CD14-positive monocyte (primary cell): ENCODE results near the gene WHRN. TPM values are rescaled to one million over a fixed set of nuclear protein-coding genes. Genes with fewer than 3 reads are reported as not detected.

Source experiments
- DNase-seq, 3 donors: peaks; one replicate each; pipeline ENCODE4 v3.0.0-alpha.2; 2011 to 2022
- H2AFZ ChIP-seq: 2 replicates; pipeline ENCODE4 v1.6.0; 2012; ENCODE audit warnings: mild to moderate bottlenecking, low read depth, low read length, inconsistent platforms; ENCODE audit not compliant: insufficient read depth, poor library complexity, severe bottlenecking
- H3K27ac ChIP-seq, 2 donors: 1 replicate in 1 of 2; 2 replicates in 1 of 2; pipeline ENCODE4 v1.5.1; 2012 to 2013; ENCODE audit warnings: low read length in 2 of 2, control low read depth in 1 of 2, inconsistent platforms in 1 of 2, low read depth in 1 of 2, mild to moderate bottlenecking in 1 of 2
- H3K27me3 ChIP-seq, 2 donors: one replicate each; pipeline versions ENCODE4 v1.6.0 to v1.6.1; 2011 to 2013; ENCODE audit warnings: low read length in 2 of 2; ENCODE audit not compliant: control insufficient read depth in 2 of 2, insufficient read depth in 2 of 2
- H3K36me3 ChIP-seq, 2 donors: replicated peaks in 1 of 2; 1 replicate in 1 of 2; 2 replicates in 1 of 2; pipeline versions ENCODE4 v1.5.1 to v1.6.1; 2012 to 2013; ENCODE audit warnings: low read length in 2 of 2, control low read depth in 1 of 2, inconsistent platforms in 1 of 2, mild to moderate bottlenecking in 1 of 2; ENCODE audit not compliant: insufficient read depth in 2 of 2, control insufficient read depth in 1 of 2
- H3K4me1 ChIP-seq, 2 donors: 1 replicate in 1 of 2; 2 replicates in 1 of 2; pipeline versions ENCODE4 v1.5.1 to v1.6.1; 2012 to 2013; ENCODE audit warnings: low read length in 2 of 2, control low read depth in 1 of 2, inconsistent platforms in 1 of 2, mild to moderate bottlenecking in 1 of 2, moderate library complexity in 1 of 2; ENCODE audit not compliant: insufficient read depth in 2 of 2, control insufficient read depth in 1 of 2
- H3K4me2 ChIP-seq: replicated peaks from 2 replicates; pipeline ENCODE3; 2012; ENCODE audit warnings: low read length, moderate library complexity, mild to moderate bottlenecking; ENCODE audit not compliant: poor library complexity, severe bottlenecking; ENCODE audit errors: extremely low read depth
- H3K4me3 ChIP-seq, 3 experiments: fragments of 200-600 bp in 1 of 3; sonication (generic) in 1 of 3; replicated peaks in 1 of 3; 1 replicate in 2 of 3; 2 replicates in 1 of 3; pipeline ENCODE4 v1.5.1; 2011 to 2013; ENCODE audit warnings: low read length in 3 of 3, mild to moderate bottlenecking in 3 of 3, control low read depth in 2 of 3, low read depth in 2 of 3, inconsistent platforms in 1 of 3, moderate library complexity in 1 of 3
- H3K79me2 ChIP-seq: 2 replicates; pipeline ENCODE4 v1.6.0; 2012; ENCODE audit warnings: mild to moderate bottlenecking, control low read depth, inconsistent platforms, low read length, moderate library complexity; ENCODE audit not compliant: insufficient read depth
- H3K9ac ChIP-seq: 2 replicates; pipeline ENCODE4 v1.6.0; 2017; ENCODE audit warnings: low read length, mild to moderate bottlenecking; ENCODE audit not compliant: insufficient read depth, poor library complexity, severe bottlenecking
- H3K9me3 ChIP-seq, 2 donors: replicated peaks in 1 of 2; 1 replicate in 1 of 2; 2 replicates in 1 of 2; pipeline versions ENCODE4 v1.5.1 to v1.6.1; 2012 to 2013; ENCODE audit warnings: low read length in 2 of 2, control low read depth in 1 of 2; ENCODE audit not compliant: control insufficient read depth in 1 of 2, insufficient read depth in 1 of 2
- H4K20me1 ChIP-seq: 2 replicates; pipeline ENCODE4 v1.6.0; 2012; ENCODE audit warnings: mild to moderate bottlenecking, low read length, control low read depth, moderate library complexity; ENCODE audit not compliant: insufficient read depth
- H3K27ac Mint-ChIP-seq, 7 donors: one replicate each; pipeline ENCODE4 v1.8.0; 2020; ENCODE audit warnings: mild to moderate bottlenecking in 7 of 7, mixed read lengths in 7 of 7, moderate library complexity in 6 of 7, inconsistent platforms in 2 of 7
- H3K27me3 Mint-ChIP-seq, 3 donors: one replicate each; pipeline ENCODE4 v1.8.0; 2021 to 2022; ENCODE audit warnings: low read depth in 3 of 3, mild to moderate bottlenecking in 3 of 3, mixed read lengths in 3 of 3, moderate library complexity in 3 of 3, inconsistent platforms in 1 of 3
- H3K36me3 Mint-ChIP-seq, 2 donors: one replicate each; pipeline ENCODE4 v1.8.0; 2020; ENCODE audit warnings: mixed read lengths in 2 of 2, inconsistent platforms in 1 of 2, mild to moderate bottlenecking in 1 of 2
- H3K4me1 Mint-ChIP-seq: one replicate; pipeline ENCODE4 v1.8.0; 2020; ENCODE audit warnings: mild to moderate bottlenecking, mixed read lengths
- H3K4me3 Mint-ChIP-seq, 2 donors: one replicate each; pipeline ENCODE4 v1.8.0; 2020; ENCODE audit warnings: mild to moderate bottlenecking in 2 of 2, mixed read lengths in 2 of 2, moderate library complexity in 1 of 2
- H3K9me3 Mint-ChIP-seq, 7 donors: one replicate each; pipeline ENCODE4 v1.8.0; 2020 to 2022; ENCODE audit warnings: mixed read lengths in 7 of 7, mild to moderate bottlenecking in 6 of 7, moderate library complexity in 6 of 7, inconsistent platforms in 2 of 7
- CTCF ChIP-seq: fragments of 200-600 bp; IDR thresholded peaks from one replicate; pipeline ENCODE4 v1.8.0; 2022; ENCODE audit warnings: antibody characterized with exemption, mild to moderate bottlenecking
- WGBS: methylation state at CpG from one replicate; pipeline ENCODE4 v1.1.5; 2013; ENCODE audit warnings: missing lambda C conversion rate; ENCODE audit not compliant: insufficient coverage; 5-methylcytosine and 5-hydroxymethylcytosine counted together
- intact Hi-C, 2 donors: fragments of 100-400 bp; cut with micrococcal nuclease; formaldehyde crosslinking; loops; one replicate each; pipeline versions ENCODE4 v1.15.0 to v1.15.1; 2023
- polyA plus RNA-seq, 3 donors: library from polyadenylated mRNA; depleted of rRNA in 1 of 3; unstranded in 2 of 3; stranded (reverse) in 1 of 3; fragments of 300-500 nt in 2 of 3; fragments of >200 nt in 1 of 3; fragmentation: Illumina TruSeq in 2 of 3; gene quantifications; 1 replicate in 2 of 3; 2 replicates in 1 of 3; pipeline ENCODE4 v1.2.3, GENCODE V29; 2012 to 2021

The WHRN gene
- polyA plus RNA-seq, 3 donors, result 0.13 to 0.59 (median 0.30) TPM

- Mint-ChIP-seq H3K27ac (no peak overlapping the region), H3K4me3 (no peak overlapping the region), H3K36me3 (peaks cover 2 to 7% of the 10 kb centered on the region in 2 donors), H3K27me3 (peaks cover under 1 to 3% (median 2%) of the 10 kb centered on the region in 3 donors), H3K9me3 (no peaks in the 10 kb centered on the region), H3K4me1 (peaks cover 24% of the 10 kb centered on the region)
- no peak overlapping the region for H3K27ac ChIP-seq
- H4K20me1 ChIP-seq, result peaks cover 14% of the 10 kb centered on the region
- no peaks in the 10 kb centered on the region for H3K9me3 ChIP-seq
- H2AFZ ChIP-seq, result no peak overlapping the region
- no peaks in the 10 kb centered on the region for H3K36me3 ChIP-seq
- H3K9ac ChIP-seq, result no peak overlapping the region
- H3K4me3 ChIP-seq, result no peak overlapping the region
- peaks cover 19 to 25% of the 10 kb centered on the region in 2 donors for H3K4me1 ChIP-seq
- no peak for DNase-seq
- H3K79me2 ChIP-seq, result peaks cover 12% of the 10 kb centered on the region
- intact Hi-C loops, result loop anchor here in 1 of 2 donors (2.0 to 10.0 kb wide), 2 partner anchors 15 to 83 kb away; partner anchors contain the start of gene AKNA
- H3K27me3 ChIP-seq, result no peaks in the 10 kb centered on the region
- TF ChIP-seq CTCF, result no peak
- WGBS, result 83% methylated on average over 7 of the region's 7 CpGs
- no peak overlapping the region for H3K4me2 ChIP-seq
These were observed 103.9 kb downstream of the WHRN start for GRCh38 chr9:114401344-114401743.

GRCh38 chr9:114400772-114401171, 104.5 kb downstream of the WHRN start:
- Mint-ChIP-seq H3K4me3 (no peak overlapping the region), H3K9me3 (no peaks in the 10 kb centered on the region), H3K36me3 (peaks cover 5 to 13% of the 10 kb centered on the region in 2 donors), H3K4me1 (peaks cover 27% of the 10 kb centered on the region), H3K27me3 (peaks cover 0 to 2% (median 2%) of the 10 kb centered on the region in 3 donors), H3K27ac (no peak overlapping the region)
- Histone ChIP-seq H3K36me3 (peaks cover 0 to 5% of the 10 kb centered on the region in 2 donors), H2AFZ (no peak overlapping the region), H3K9me3 (no peaks in the 10 kb centered on the region), H3K4me2 (no peak overlapping the region), H3K4me1 (peaks cover 25 to 29% of the 10 kb centered on the region in 2 donors), H3K9ac (no peak overlapping the region), H4K20me1 (peaks cover 20% of the 10 kb centered on the region), H3K79me2 (peaks cover 18% of the 10 kb centered on the region), H3K27ac (no peak overlapping the region), H3K27me3 (no peaks in the 10 kb centered on the region), H3K4me3 (no peak overlapping the region)
- no peak for DNase-seq
- 86% methylated on average over 1 of the region's 2 CpGs for WGBS
- intact Hi-C loops, result loop anchor here in 1 of 2 donors (2.0 to 10.0 kb wide), 2 partner anchors 14 to 84 kb away; partner anchors contain the start of gene AKNA
- no peak for TF ChIP-seq CTCF
